Mesothelial cell of epicardium (in vitro differentiated cells): ENCODE results near the gene GLB1L3. TPM values are rescaled to one million over a fixed set of nuclear protein-coding genes. Genes with fewer than 3 reads are reported as not detected.

ENCODE experiments used
- DNase-seq, 2 experiments: peaks; one replicate each; pipeline ENCODE4 v3.0.0; 2021; ENCODE audit warnings: low spot score in 2 of 2; ENCODE audit not compliant: unreplicated experiment in 2 of 2
- H3K27ac Mint-ChIP-seq: 2 replicates; pipeline ENCODE4 v1.8.0; 2021; ENCODE audit warnings: mixed read lengths
- H3K27me3 Mint-ChIP-seq: 2 replicates; pipeline ENCODE4 v1.8.0; 2021; ENCODE audit warnings: low read depth, mixed read lengths
- H3K36me3 Mint-ChIP-seq: 2 replicates; pipeline ENCODE4 v1.8.0; 2021; ENCODE audit warnings: mixed read lengths
- H3K4me1 Mint-ChIP-seq: 2 replicates; pipeline ENCODE4 v1.8.0; 2021; ENCODE audit warnings: mixed read lengths
- H3K4me3 Mint-ChIP-seq: 2 replicates; pipeline ENCODE4 v1.8.0; 2021; ENCODE audit warnings: mild to moderate bottlenecking, moderate library complexity, mixed read lengths
- H3K9me3 Mint-ChIP-seq: 2 replicates; pipeline ENCODE4 v1.8.0; 2021; ENCODE audit warnings: mixed read lengths
- total RNA-seq: library from RNA; stranded (reverse); gene quantifications from 3 replicates; pipeline ENCODE4 v1.2.1, GENCODE V29; 2021
- TF ChIP-seq, protein P1 (sequence below): fragments of 200-600 bp; sonication (generic); IDR thresholded peaks from one replicate; pipeline ENCODE4 v1.5.0; 2021; ENCODE audit warnings: antibody characterized with exemption; ENCODE audit not compliant: unreplicated experiment

GLB1L3 gene
- total RNA-seq, 1 donor from 2014 or later, result not detected

DNA sequence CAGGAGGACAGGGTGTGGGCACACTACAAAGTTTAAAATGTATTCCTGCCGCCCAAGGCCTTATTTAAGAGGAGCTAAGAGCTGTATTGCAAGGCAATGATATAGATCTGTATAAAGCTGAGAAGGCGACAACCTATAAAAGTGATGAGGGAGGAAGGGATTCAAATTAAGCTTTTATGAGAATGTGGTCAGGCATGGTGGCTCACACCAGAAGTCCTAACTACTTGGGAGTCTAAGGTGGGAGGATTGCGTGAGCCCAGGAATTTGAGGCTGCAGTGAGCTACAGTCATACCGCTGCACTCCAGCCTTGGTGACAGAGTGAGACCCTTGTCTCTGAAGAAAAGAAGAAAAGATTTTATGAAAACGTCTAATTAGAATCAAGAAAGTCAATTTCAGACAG, 9.7 kb upstream of the GLB1L3 start:
- H3K27me3 Mint-ChIP-seq, result peaks cover 19% of the 10 kb centered on the region
- no peaks in the 10 kb centered on the region for H3K36me3 Mint-ChIP-seq
- H3K9me3 Mint-ChIP-seq, result no peaks in the 10 kb centered on the region
- DNase-seq, result no peak
- no peak overlapping the region for H3K27ac Mint-ChIP-seq
- H3K4me3 Mint-ChIP-seq, result no peak overlapping the region
- H3K4me1 Mint-ChIP-seq, result no peaks in the 10 kb centered on the region
- TF ChIP-seq, protein P1, sequence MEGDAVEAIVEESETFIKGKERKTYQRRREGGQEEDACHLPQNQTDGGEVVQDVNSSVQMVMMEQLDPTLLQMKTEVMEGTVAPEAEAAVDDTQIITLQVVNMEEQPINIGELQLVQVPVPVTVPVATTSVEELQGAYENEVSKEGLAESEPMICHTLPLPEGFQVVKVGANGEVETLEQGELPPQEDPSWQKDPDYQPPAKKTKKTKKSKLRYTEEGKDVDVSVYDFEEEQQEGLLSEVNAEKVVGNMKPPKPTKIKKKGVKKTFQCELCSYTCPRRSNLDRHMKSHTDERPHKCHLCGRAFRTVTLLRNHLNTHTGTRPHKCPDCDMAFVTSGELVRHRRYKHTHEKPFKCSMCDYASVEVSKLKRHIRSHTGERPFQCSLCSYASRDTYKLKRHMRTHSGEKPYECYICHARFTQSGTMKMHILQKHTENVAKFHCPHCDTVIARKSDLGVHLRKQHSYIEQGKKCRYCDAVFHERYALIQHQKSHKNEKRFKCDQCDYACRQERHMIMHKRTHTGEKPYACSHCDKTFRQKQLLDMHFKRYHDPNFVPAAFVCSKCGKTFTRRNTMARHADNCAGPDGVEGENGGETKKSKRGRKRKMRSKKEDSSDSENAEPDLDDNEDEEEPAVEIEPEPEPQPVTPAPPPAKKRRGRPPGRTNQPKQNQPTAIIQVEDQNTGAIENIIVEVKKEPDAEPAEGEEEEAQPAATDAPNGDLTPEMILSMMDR, result no peak

DNA sequence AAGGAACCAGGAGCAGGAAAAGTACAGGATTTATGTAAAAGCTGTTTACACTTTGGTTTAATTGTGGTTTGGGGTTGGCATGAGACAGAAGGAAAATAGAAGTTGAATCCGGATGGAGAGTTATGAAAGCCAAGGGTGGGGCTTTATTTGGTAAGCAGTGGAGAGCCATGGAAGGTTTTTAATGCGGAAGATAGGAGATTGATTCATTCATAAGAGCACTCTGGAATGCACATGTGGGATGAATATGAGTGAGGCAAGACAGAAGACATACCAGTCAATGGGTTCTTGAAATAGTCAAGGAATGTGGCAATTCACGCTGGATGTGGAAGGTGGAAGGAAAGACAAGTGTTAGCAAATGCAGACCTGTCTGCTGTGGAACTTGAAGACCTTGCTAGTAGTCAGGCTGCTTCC, 9.3 kb upstream of the GLB1L3 start:
- no peaks in the 10 kb centered on the region for H3K36me3 Mint-ChIP-seq
- H3K9me3 Mint-ChIP-seq, result no peaks in the 10 kb centered on the region
- no peaks in the 10 kb centered on the region for H3K4me1 Mint-ChIP-seq
- no peak overlapping the region for H3K27ac Mint-ChIP-seq
- H3K27me3 Mint-ChIP-seq, result peaks cover 23% of the 10 kb centered on the region
- DNase-seq, result no peak
- H3K4me3 Mint-ChIP-seq, result no peak overlapping the region
- TF ChIP-seq, protein P1, result no peak

DNA sequence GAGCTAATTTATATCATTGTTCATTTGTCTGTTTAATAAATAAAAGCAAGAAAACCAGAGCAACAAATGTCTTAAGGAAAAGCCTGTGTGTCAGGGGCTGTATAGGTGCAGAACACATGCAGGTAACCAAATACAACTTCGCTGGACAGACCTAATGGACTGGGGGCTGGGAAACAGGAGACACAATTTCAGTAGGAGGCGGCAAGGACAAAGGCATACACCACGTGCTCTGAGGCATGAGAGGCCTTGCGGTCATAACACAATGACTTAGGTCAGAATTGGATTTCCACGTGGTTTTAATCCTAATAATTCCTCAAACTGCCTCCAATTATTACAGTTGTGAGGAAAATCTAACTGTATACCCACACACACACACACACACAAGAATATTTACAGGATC, 8.7 kb upstream of the GLB1L3 start:
- TF ChIP-seq, protein P1, result no peak
- Mint-ChIP-seq H3K4me1 (no peaks in the 10 kb centered on the region), H3K36me3 (no peaks in the 10 kb centered on the region), H3K27ac (no peak overlapping the region), H3K27me3 (peaks cover 29% of the 10 kb centered on the region), H3K9me3 (no peaks in the 10 kb centered on the region), H3K4me3 (no peak overlapping the region)
- DNase-seq, result no peak

DNA sequence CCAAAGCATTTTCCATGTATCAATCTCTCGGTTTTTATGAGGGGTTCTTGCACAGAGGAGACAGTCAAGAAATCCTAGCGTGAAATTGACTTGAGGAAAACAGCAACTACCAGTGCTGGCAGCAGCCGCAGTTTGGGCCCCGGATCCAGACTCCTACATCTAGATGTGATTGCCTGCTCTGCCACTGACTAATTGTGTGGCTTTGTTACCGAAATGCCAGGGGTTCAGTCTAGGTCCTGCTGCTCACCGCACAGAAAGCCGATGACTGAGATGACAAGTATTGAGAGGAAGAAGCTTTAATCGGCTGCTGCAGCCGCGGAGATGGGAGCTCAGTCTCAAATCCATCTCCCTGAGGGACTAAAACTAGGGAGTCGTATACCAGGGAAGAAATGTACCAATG, 8.2 kb upstream of the GLB1L3 start:
- no peaks in the 10 kb centered on the region for H3K36me3 Mint-ChIP-seq
- TF ChIP-seq, protein P1, result no peak
- H3K4me3 Mint-ChIP-seq, result no peak overlapping the region
- no peak overlapping the region for H3K27ac Mint-ChIP-seq
- no peak for DNase-seq
- no peaks in the 10 kb centered on the region for H3K9me3 Mint-ChIP-seq
- peaks cover 34% of the 10 kb centered on the region for H3K27me3 Mint-ChIP-seq
- no peaks in the 10 kb centered on the region for H3K4me1 Mint-ChIP-seq

DNA sequence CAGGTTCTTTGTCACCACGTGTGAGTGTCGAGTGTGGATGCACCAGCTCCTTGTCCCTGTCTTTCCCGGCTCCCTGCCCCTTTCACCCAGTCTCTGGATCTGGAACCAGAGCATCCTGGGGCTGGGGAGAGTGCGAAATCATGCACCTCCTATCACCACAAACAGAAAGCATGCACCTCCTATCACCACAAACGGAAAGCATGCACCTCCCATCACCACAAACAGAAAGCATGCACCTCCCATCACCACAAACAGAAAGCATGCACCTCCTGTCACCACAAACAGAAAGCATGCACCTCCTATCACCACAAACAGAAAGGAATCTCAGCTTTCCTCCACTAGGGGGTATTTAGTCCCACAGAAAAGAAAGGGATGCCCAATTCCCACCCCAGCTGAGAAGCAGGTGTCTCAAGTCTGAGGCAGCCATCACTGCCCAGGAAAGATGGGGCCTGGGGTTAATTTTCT, 5.9 kb upstream of the GLB1L3 start:
- H3K36me3 Mint-ChIP-seq, result no peaks in the 10 kb centered on the region
- no peak for DNase-seq
- no peak overlapping the region for H3K27ac Mint-ChIP-seq
- no peaks in the 10 kb centered on the region for H3K9me3 Mint-ChIP-seq
- no peak overlapping the region for H3K4me3 Mint-ChIP-seq
- H3K4me1 Mint-ChIP-seq, result peaks cover 2% of the 10 kb centered on the region
- TF ChIP-seq, protein P1, result peak; percentile 17
- peaks cover 57% of the 10 kb centered on the region for H3K27me3 Mint-ChIP-seq

DNA sequence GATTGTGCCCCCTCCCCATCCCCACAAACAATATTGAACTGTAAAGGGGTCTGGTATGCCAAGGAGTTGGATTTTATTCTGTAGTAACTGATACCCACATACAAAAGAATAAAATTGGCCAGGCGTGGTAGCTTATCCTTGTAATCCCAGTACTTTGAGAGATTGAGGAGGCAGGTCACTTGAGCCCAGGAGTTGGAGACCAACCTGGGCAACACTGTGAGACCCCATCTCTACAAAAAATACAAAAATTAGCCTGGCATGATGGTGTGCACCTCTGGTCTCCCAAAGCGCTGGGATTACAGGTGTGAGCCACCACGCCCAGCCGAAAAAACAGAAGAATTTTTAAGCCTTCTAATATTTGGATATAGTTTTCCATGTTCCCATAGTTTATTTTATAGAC, 4.2 kb upstream of the GLB1L3 start:
- Mint-ChIP-seq H3K27me3 (peaks cover 70% of the 10 kb centered on the region), H3K9me3 (no peaks in the 10 kb centered on the region), H3K36me3 (no peaks in the 10 kb centered on the region), H3K4me3 (no peak overlapping the region), H3K27ac (no peak overlapping the region), H3K4me1 (peaks cover 12% of the 10 kb centered on the region)
- TF ChIP-seq, protein P1, result no peak
- DNase-seq, result no peak
